MM.1S (cell line): ENCODE measurements around the gene PLAAT2.

ENCODE experiments used
- CTCF ChIP-seq: fragments of 300-600 bp; sonication (generic); IDR thresholded peaks from 2 replicates; pipeline ENCODE4 v1.5.1; 2016; ENCODE audit warnings: antibody characterized with exemption, low read length, mixed read lengths
- EZH2 ChIP-seq: fragments of 300-600 bp; sonication (generic); optimal IDR thresholded peaks from 2 replicates; pipeline ENCODE3; 2017; ENCODE audit warnings: low read depth, mild to moderate bottlenecking, antibody characterized with exemption, low read length, mixed read lengths

GRCh38 chr11:63517156-63517555 lies 46.0 kb downstream of the PLAAT2 start:
- TF ChIP-seq CTCF (no peak), EZH2 (no peak)
